Body of pancreas (tissue), 4 donors: ENCODE results near the gene HS6ST2. TPM values are rescaled to one million over a fixed set of nuclear protein-coding genes. Genes with fewer than 3 reads are reported as not detected.

Source experiments
- ATAC-seq: fragments of 150-250 bp; one replicate; pipeline ENCODE4 v1.9.1; 2016
- DNase-seq, 4 donors: peaks; one replicate each; pipeline ENCODE4 v3.0.0-alpha.2; 2019
- H3K27ac ChIP-seq, 4 donors: fragments of 200-600 bp; sonication (generic); 1 replicate in 3 of 4; 2 replicates in 1 of 4; pipeline versions ENCODE4 v1.5.1 to v1.6.1; 2016 to 2019; ENCODE audit warnings: mild to moderate bottlenecking in 1 of 4, mixed read lengths in 1 of 4, moderate library complexity in 1 of 4
- H3K27me3 ChIP-seq, 2 donors: fragments of 200-600 bp; sonication (generic); one replicate each; pipeline ENCODE4 v1.6.0; 2016; ENCODE audit warnings: mild to moderate bottlenecking in 1 of 2
- H3K36me3 ChIP-seq, 2 donors: fragments of 200-600 bp; sonication (generic); replicated peaks in 1 of 2; 2 replicates each; pipeline ENCODE4 v1.5.1; 2016; ENCODE audit warnings: low read depth in 2 of 2; ENCODE audit not compliant: insufficient read depth in 1 of 2
- H3K4me1 ChIP-seq: fragments of 200-600 bp; sonication (generic); one replicate; pipeline ENCODE4 v1.6.0; 2016
- H3K4me3 ChIP-seq, 2 donors: fragments of 200-600 bp; sonication (generic); 1 replicate in 1 of 2; 2 replicates in 1 of 2; pipeline ENCODE4 v1.5.1; 2016 to 2019
- H3K9me3 ChIP-seq, 3 donors: fragments of 200-600 bp; sonication (generic); 1 replicate in 2 of 3; 2 replicates in 1 of 3; pipeline ENCODE4 v1.5.1; 2016
- POLR2A ChIP-seq, 3 donors: fragments of 450-650 bp; IDR thresholded peaks; one replicate each; pipeline ENCODE4 v1.6.1; 2016; ENCODE audit warnings: antibody characterized with exemption in 3 of 3, mild to moderate bottlenecking in 2 of 3
- WGBS, 2 donors: methylation state at CpG; one replicate each; pipeline ENCODE4 v1.1.5; 2017; 5-methylcytosine and 5-hydroxymethylcytosine counted together
- intact Hi-C: fragments of 100-400 bp; cut with DNase I; formaldehyde crosslinking; loops from one replicate; pipeline ENCODE4 v1.15.1; 2023
- total RNA-seq, 2 donors: library from RNA; depleted of rRNA; stranded (reverse); fragments of >200 nt; gene quantifications; one replicate each; pipeline ENCODE4 v1.1.0, GENCODE V29; 2016
- TF ChIP-seq, protein P1 (sequence below), 7 experiments: fragments of 450-650 bp in 4 of 7; fragments of 200-600 bp in 3 of 7; sonication (generic) in 3 of 7; IDR thresholded peaks; one replicate each; pipeline ENCODE4 v1.5.1; 2016 to 2019; ENCODE audit warnings: antibody characterized with exemption in 7 of 7

Gene HS6ST2
- total RNA-seq, 2 donors from 2014 or later, result 2.6 to 5.3 TPM

DNA sequence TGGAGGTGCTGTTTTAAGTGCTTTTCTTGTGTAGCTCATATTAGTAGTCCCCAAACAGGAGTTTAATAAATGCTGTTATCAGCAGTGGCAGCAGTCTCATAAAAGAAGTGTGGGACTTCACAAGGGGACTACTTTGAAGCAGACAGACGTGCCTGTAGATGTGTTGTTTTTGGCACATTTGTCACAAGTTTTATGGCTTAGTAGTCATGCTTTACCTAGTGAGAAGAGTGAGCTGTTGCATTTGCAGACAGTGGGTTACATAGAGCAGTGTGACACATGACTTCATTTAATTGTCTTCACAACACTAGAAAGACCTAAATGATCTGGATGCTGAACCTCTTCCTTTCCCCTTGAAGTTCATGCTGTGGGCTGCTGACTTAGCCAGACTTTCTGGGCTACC lies 320.1 kb downstream of the HS6ST2 start:
- DNase-seq, result no peak
- Histone ChIP-seq H3K36me3 (no peaks in the 10 kb centered on the region), H3K27ac (no peak overlapping the region), H3K4me3 (no peak overlapping the region), H3K4me1 (no peaks in the 10 kb centered on the region), H3K27me3 (no peaks in the 10 kb centered on the region), H3K9me3 (no peaks in the 10 kb centered on the region)
- TF ChIP-seq, protein P1, sequence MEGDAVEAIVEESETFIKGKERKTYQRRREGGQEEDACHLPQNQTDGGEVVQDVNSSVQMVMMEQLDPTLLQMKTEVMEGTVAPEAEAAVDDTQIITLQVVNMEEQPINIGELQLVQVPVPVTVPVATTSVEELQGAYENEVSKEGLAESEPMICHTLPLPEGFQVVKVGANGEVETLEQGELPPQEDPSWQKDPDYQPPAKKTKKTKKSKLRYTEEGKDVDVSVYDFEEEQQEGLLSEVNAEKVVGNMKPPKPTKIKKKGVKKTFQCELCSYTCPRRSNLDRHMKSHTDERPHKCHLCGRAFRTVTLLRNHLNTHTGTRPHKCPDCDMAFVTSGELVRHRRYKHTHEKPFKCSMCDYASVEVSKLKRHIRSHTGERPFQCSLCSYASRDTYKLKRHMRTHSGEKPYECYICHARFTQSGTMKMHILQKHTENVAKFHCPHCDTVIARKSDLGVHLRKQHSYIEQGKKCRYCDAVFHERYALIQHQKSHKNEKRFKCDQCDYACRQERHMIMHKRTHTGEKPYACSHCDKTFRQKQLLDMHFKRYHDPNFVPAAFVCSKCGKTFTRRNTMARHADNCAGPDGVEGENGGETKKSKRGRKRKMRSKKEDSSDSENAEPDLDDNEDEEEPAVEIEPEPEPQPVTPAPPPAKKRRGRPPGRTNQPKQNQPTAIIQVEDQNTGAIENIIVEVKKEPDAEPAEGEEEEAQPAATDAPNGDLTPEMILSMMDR (IDR thresholded peaks at IDR 0.05), result no peak
- no peak for TF ChIP-seq POLR2A (IDR thresholded peaks at IDR 0.05)
- ATAC-seq, result no peak
- intact Hi-C loops, result no loop called here
- 63 to 89% methylated on average over 1 of the region's 1 CpG for WGBS, 2 donors

DNA sequence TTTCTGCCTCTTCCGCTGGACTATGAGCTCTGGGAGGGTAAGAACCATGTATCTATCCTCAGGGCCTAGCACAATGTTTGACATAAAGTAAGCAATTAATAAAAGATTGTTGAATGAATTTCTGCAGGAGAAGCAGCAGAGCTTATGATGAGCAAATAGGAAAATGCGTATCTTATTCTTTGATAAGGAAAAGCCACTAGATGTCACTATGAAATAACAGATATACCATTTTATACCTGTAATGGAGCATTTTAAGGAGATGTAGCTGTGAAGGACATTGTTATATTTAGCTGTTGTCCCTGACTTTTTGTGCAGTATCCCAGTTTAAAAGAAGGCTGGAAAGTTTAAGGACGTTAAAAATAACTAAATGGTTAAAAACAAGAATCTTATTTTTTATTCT lies 322.3 kb downstream of the HS6ST2 start:
- Histone ChIP-seq H3K4me3 (no peak overlapping the region), H3K9me3 (no peaks in the 10 kb centered on the region), H3K4me1 (no peaks in the 10 kb centered on the region), H3K27me3 (no peaks in the 10 kb centered on the region), H3K27ac (no peak overlapping the region), H3K36me3 (no peaks in the 10 kb centered on the region)
- no peak for DNase-seq
- no peak for TF ChIP-seq POLR2A (IDR thresholded peaks at IDR 0.05)
- TF ChIP-seq, protein P1 (IDR thresholded peaks at IDR 0.05), result no peak
- WGBS, 2 donors, result 65% methylated on average over 3 of the region's 3 CpGs
- ATAC-seq, result no peak
- intact Hi-C loops, result no loop called here

DNA sequence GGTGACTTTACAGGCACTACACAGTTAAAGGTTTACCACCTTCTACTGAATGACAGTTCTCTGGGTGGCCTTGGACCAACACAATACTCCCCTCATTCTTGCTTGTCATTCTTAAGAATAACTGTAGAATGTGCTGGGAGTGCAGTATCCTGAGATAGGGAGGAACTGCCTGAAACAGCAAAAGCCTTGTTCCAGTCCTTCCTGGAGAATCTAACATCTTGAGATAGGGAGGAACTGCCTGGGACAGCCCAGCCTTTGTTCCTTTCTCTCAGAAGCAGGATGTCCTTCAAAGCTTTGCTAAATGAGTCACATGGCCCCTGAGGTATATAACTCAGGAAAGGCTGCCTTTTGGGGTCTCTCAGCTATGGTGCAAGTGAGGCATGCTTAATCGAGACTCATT lies 323.9 kb downstream of the HS6ST2 start:
- 20 to 50% methylated on average over 1 of the region's 1 CpG for WGBS, 2 donors
- TF ChIP-seq, protein P1 (IDR thresholded peaks at IDR 0.05), result no peak
- TF ChIP-seq POLR2A (IDR thresholded peaks at IDR 0.05), result no peak

DNA sequence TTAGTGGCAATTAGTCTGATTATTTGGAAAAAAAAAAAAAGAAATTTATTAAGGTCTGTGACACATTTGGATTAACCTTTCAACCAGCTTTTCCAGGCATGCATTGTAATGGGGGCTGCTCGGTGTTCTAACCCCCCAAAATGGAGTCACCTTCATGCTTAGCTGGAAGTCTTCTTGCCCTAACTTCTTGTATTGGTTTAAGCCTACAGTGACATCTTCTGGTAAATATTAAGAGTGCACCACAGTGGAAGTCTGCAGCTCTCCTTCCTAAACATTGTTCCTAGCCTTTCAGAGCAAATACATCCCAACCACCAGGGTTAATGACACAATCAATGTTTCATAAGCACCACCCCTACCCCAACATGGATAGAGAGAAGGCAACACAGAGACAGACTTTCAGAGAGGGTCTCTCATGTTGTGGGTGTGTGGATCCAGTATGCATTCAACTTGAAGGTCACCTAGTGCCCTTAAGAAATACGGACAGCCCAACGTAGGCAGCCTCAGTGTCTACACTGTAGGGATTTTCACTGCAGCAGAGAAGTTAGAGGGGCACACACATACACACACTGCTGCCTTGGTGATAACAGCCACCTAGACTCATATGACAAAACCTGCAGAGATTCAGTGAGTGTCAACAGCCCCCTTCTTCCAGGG lies 326.7 kb downstream of the HS6ST2 start:
- no peak overlapping the region for H3K4me3 ChIP-seq
- DNase-seq (no peak), ATAC-seq (no peak)
- intact Hi-C loops, result no loop called here
- 8 to 20% methylated on average over 1 to 3 of the region's 3 CpGs for WGBS, 2 donors
- H3K27me3 ChIP-seq, result no peaks in the 10 kb centered on the region
- no peaks in the 10 kb centered on the region for H3K4me1 ChIP-seq
- no peak overlapping the region for H3K27ac ChIP-seq
- H3K9me3 ChIP-seq, result no peaks in the 10 kb centered on the region
- no peaks in the 10 kb centered on the region for H3K36me3 ChIP-seq
- TF ChIP-seq, protein P1 (IDR thresholded peaks at IDR 0.05), result peak in 6 of 7 experiments; percentile 21 to 62 (median 52)
- no peak for TF ChIP-seq POLR2A (IDR thresholded peaks at IDR 0.05)

More for the DNA sequence above, 323.9 kb downstream of the HS6ST2 start:
- no peaks in the 10 kb centered on the region for H3K4me1 ChIP-seq
- ATAC-seq, result no peak
- H3K36me3 ChIP-seq, result no peaks in the 10 kb centered on the region
- H3K27me3 ChIP-seq, result no peaks in the 10 kb centered on the region
- DNase-seq, result no peak
- H3K9me3 ChIP-seq, result no peaks in the 10 kb centered on the region
- intact Hi-C loops, result no loop called here
- H3K27ac ChIP-seq, result no peak overlapping the region
- no peak overlapping the region for H3K4me3 ChIP-seq

DNA sequence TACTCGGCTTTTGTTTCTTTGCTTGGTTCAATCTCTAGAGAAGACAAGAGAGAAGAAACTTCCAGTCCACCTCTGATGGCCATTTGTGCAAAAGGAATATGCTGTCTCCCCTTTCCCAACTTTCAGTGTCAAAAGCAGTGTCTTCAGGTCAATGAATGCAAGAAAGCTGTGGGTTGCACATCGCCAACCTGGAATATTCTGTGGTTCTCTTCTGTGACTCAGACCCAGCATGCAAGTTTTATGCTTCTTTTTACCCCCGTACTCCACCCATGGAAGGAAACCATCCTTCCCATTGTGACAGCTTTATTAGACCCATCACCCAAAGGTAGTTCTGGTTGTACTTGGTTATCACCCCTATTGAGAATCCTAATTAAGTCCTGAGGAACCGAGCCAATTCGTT lies 334.0 kb downstream of the HS6ST2 start:
- H3K27me3 ChIP-seq, result no peaks in the 10 kb centered on the region
- no peaks in the 10 kb centered on the region for H3K36me3 ChIP-seq
- no peaks in the 10 kb centered on the region for H3K9me3 ChIP-seq
- no peak overlapping the region for H3K27ac ChIP-seq
- 88 to 96% methylated on average over 5 of the region's 5 CpGs for WGBS, 2 donors
- H3K4me1 ChIP-seq, result no peaks in the 10 kb centered on the region
- ATAC-seq (no peak), DNase-seq (no peak)
- H3K4me3 ChIP-seq, result no peak overlapping the region
- TF ChIP-seq POLR2A (IDR thresholded peaks at IDR 0.05), result no peak
- TF ChIP-seq, protein P1 (IDR thresholded peaks at IDR 0.05), result no peak
- intact Hi-C loops, result loop anchor here (10.0 kb wide), 1 partner anchor 330 kb away; no protein-coding TSS in a partner anchor
